Right atrium auricular region (tissue), 2 donors: Measurements from ENCODE around the gene MPIG6B. TPM values are rescaled to one million over a fixed set of nuclear protein-coding genes. Genes with fewer than 3 reads are reported as not detected.

ENCODE experiments used
- DNase-seq: peaks from one replicate; pipeline ENCODE4 v3.0.0-alpha.2; 2019; ENCODE audit warnings: low spot score
- H3K27ac ChIP-seq, 2 donors: fragments of 200-600 bp; sonication (generic); 1 replicate in 1 of 2; 2 replicates in 1 of 2; pipeline ENCODE4 v1.5.1; 2016 to 2019
- H3K27me3 ChIP-seq, 2 donors: fragments of 200-600 bp; sonication (generic); one replicate each; pipeline versions ENCODE4 v1.5.1 to v1.6.0; 2017 to 2019
- H3K36me3 ChIP-seq: fragments of 200-600 bp; sonication (generic); one replicate; pipeline ENCODE4 v1.5.1; 2016
- H3K4me1 ChIP-seq, 2 donors: fragments of 200-600 bp; sonication (generic); one replicate each; pipeline versions ENCODE4 v1.5.1 to v1.6.0; 2017 to 2019
- H3K4me3 ChIP-seq, 2 donors: fragments of 200-600 bp; sonication (generic); 1 replicate in 1 of 2; 2 replicates in 1 of 2; pipeline ENCODE4 v1.5.1; 2017 to 2019; ENCODE audit warnings: mild to moderate bottlenecking in 1 of 2, moderate library complexity in 1 of 2
- H3K9me3 ChIP-seq, 2 donors: fragments of 200-600 bp; sonication (generic); one replicate each; pipeline ENCODE4 v1.5.1; 2019
- CTCF ChIP-seq, 2 donors: fragments of 200-600 bp; sonication (generic); IDR thresholded peaks; one replicate each; pipeline ENCODE4 v1.5.1; 2019; ENCODE audit warnings: antibody characterized with exemption in 2 of 2
- total RNA-seq, 2 donors: library from RNA; depleted of rRNA; stranded (reverse); fragments of >200 nt; gene quantifications; one replicate each; pipeline ENCODE4 v1.1.0, GENCODE V29; 2016

MPIG6B gene
- under 1 TPM in 1 of 2 donors, not detected in 1; 0.55 TPM for total RNA-seq

DNA sequence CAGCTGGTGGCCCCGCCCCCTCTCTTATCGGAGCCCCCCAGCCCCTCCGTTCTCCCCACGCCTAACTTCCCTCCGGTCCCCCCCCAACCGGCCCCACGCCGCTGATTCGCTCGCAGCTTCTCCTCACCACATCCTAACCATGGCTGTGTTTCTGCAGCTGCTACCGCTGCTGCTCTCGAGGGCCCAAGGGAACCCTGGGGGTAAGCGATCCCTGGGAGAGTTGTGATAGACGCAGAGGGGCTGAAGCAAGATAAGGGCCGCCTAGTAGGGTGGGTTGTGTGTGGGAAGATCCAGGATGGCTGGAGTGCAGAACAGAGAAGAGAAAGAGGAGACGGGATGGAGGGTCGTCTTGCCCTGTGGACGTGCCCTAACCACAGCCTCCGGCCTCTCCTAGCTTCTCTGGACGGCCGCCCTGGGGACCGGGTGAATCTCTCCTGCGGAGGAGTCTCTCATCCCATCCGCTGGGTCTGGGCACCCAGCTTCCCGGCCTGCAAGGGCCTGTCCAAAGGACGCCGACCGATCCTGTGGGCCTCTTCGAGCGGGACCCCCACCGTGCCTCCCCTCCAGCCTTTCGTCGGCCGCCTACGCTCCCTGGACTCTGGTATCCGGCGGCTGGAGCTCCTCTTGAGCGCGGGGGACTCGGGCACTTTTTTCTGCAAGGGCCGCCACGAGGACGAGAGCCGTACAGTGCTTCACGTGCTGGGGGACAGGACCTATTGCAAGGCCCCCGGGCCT is at the start of gene MPIG6B:
Gene MPIG6B (plus strand): TSS at position 129 of the 735 bp plus-strand sequence. CDS start 11 bp downstream, at position 140.
- DNase-seq, result no peak
- no peaks in the 10 kb centered on the region for H3K9me3 ChIP-seq
- no peak within 1 kb of the TSS for H3K4me3 ChIP-seq
- H3K27ac ChIP-seq, result no peak within 1 kb of the TSS
- no peak for TF ChIP-seq CTCF (IDR thresholded peaks at IDR 0.05)
- H3K4me1 ChIP-seq, result peaks cover 0 to 15% of the 10 kb centered on the region in 2 donors
- no peaks in the 10 kb centered on the region for H3K27me3 ChIP-seq
- H3K36me3 ChIP-seq, result peaks cover 17% of the 10 kb centered on the region

- DNase-seq, result no peak
- Histone ChIP-seq H3K4me1 (peaks cover 0 to 11% of the 10 kb centered on the region in 2 donors), H3K9me3 (no peaks in the 10 kb centered on the region), H3K27ac (no peak overlapping the region), H3K27me3 (no peaks in the 10 kb centered on the region), H3K36me3 (peaks cover 20% of the 10 kb centered on the region), H3K4me3 (no peak overlapping the region)
- no peak for TF ChIP-seq CTCF (IDR thresholded peaks at IDR 0.05)
Observed at GRCh38 chr6:31676322-31676903, 46.8 kb upstream of the MPIG6B start.

GRCh38 chr6:31676904-31677303 is 46.3 kb upstream of the MPIG6B start:
- H3K4me3 ChIP-seq, result no peak overlapping the region
- peaks cover 0 to 16% of the 10 kb centered on the region in 2 donors for H3K4me1 ChIP-seq
- TF ChIP-seq CTCF (IDR thresholded peaks at IDR 0.05), result no peak

GRCh38 chr6:31677955-31678354 is 45.2 kb upstream of the MPIG6B start:
- no peak for DNase-seq
- TF ChIP-seq CTCF (IDR thresholded peaks at IDR 0.05), result no peak
- H3K4me1 ChIP-seq, result peaks cover 0 to 16% of the 10 kb centered on the region in 2 donors

More at GRCh38 chr6:31676904-31677303, 46.3 kb upstream of the MPIG6B start:
- DNase-seq, result no peak
- Histone ChIP-seq H3K27me3 (no peaks in the 10 kb centered on the region), H3K36me3 (peaks cover 16% of the 10 kb centered on the region), H3K9me3 (no peaks in the 10 kb centered on the region), H3K27ac (no peak overlapping the region)

GRCh38 chr6:31680226-31681134 is 42.7 kb upstream of the MPIG6B start, which contains the start of gene LY6G5C:
TSS of gene LY6G5C (minus strand) at chr6:31681067. CDS start at chr6:31680373, 694 bp downstream.
- DNase-seq, result peak; percentile 93
- no peaks in the 10 kb centered on the region for H3K9me3 ChIP-seq
- H3K27ac ChIP-seq, result peak within 1 kb of the TSS; percentile 60 to 72
- peaks cover 0 to 16% of the 10 kb centered on the region in 2 donors for H3K4me1 ChIP-seq
- peak; percentile 43 to 79 for TF ChIP-seq CTCF (IDR thresholded peaks at IDR 0.05)
- H3K27me3 ChIP-seq, result no peaks in the 10 kb centered on the region
- peak within 1 kb of the TSS; percentile 43 to 53 for H3K4me3 ChIP-seq
- no peaks in the 10 kb centered on the region for H3K36me3 ChIP-seq

More at GRCh38 chr6:31677955-31678354, 45.2 kb upstream of the MPIG6B start:
- H3K4me3 ChIP-seq, result no peak overlapping the region
- H3K9me3 ChIP-seq, result no peaks in the 10 kb centered on the region
- peaks cover 5% of the 10 kb centered on the region for H3K36me3 ChIP-seq
- no peaks in the 10 kb centered on the region for H3K27me3 ChIP-seq
- no peak overlapping the region for H3K27ac ChIP-seq
